ENCODE data around the gene SLC5A7.

The SLC5A7 gene

DNA sequence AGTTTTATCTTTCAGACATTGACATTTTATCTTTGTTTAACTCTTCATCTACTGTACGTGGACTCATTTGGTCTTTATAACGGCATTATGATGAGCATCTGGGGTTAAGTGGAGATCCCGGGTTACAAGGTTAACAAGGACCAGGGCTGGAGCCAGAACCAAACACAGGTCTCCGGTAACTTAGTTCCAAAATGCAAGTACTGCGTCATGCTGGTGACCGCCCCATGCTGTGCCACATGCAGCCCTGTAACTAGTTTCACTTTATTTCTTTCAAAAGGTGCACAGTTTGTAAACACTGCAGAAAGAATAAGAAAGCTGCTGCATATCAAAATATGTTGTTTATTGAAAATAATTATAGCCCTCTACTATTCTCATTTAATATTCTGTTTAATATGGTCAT is 3.1 kb downstream of the SLC5A7 start:
- TF ChIP-seq, protein P1, sequence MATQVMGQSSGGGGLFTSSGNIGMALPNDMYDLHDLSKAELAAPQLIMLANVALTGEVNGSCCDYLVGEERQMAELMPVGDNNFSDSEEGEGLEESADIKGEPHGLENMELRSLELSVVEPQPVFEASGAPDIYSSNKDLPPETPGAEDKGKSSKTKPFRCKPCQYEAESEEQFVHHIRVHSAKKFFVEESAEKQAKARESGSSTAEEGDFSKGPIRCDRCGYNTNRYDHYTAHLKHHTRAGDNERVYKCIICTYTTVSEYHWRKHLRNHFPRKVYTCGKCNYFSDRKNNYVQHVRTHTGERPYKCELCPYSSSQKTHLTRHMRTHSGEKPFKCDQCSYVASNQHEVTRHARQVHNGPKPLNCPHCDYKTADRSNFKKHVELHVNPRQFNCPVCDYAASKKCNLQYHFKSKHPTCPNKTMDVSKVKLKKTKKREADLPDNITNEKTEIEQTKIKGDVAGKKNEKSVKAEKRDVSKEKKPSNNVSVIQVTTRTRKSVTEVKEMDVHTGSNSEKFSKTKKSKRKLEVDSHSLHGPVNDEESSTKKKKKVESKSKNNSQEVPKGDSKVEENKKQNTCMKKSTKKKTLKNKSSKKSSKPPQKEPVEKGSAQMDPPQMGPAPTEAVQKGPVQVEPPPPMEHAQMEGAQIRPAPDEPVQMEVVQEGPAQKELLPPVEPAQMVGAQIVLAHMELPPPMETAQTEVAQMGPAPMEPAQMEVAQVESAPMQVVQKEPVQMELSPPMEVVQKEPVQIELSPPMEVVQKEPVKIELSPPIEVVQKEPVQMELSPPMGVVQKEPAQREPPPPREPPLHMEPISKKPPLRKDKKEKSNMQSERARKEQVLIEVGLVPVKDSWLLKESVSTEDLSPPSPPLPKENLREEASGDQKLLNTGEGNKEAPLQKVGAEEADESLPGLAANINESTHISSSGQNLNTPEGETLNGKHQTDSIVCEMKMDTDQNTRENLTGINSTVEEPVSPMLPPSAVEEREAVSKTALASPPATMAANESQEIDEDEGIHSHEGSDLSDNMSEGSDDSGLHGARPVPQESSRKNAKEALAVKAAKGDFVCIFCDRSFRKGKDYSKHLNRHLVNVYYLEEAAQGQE (IDR thresholded peaks at IDR 0.05; ENCODE audit: insufficient read depth in 1 of 2, low read depth in 2 of 2, low read length in 2 of 2), result no peak
- TF ChIP-seq TAF1 (IDR thresholded peaks at IDR 0.05; ENCODE audit: borderline replicate concordance, insufficient read depth, low read length) (no peak), SIN3A (IDR thresholded peaks at IDR 0.05; ENCODE audit: borderline replicate concordance, insufficient read depth, low read length) (no peak), POLR2AphosphoS5 (IDR thresholded peaks at IDR 0.05; ENCODE audit: low read depth, low read length) (no peak), FOXP2 (optimal IDR thresholded peaks at IDR 0.05; ENCODE audit: borderline replicate concordance, extremely low read depth, extremely low read length, insufficient read depth) (no peak)

DNA sequence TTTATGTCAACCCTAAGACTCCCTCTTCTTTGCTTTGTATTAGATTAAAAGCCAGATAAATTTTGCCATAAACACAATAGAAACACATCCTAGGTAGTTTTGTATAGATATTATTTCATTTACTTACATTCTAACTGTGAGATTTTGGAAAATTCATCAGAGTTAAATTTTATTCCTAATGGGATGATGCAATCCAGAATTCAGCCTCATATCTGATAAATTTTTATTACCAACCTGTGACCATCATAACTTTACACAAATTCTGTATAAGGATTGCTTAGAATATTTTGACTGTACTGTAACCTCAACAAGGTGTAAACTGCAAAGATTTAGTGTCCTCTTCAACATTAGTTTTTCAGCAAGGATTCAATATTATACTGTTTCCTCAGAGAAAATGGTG is 4.4 kb downstream of the SLC5A7 start:
- TF ChIP-seq SIN3A (IDR thresholded peaks at IDR 0.05; ENCODE audit: borderline replicate concordance, insufficient read depth, low read length) (no peak), FOXP2 (optimal IDR thresholded peaks at IDR 0.05; ENCODE audit: borderline replicate concordance, extremely low read depth, extremely low read length, insufficient read depth) (no peak), TAF1 (IDR thresholded peaks at IDR 0.05; ENCODE audit: borderline replicate concordance, insufficient read depth, low read length) (no peak), POLR2AphosphoS5 (IDR thresholded peaks at IDR 0.05; ENCODE audit: low read depth, low read length) (no peak)
- TF ChIP-seq, protein P1 (IDR thresholded peaks at IDR 0.05; ENCODE audit: insufficient read depth in 1 of 2, low read depth in 2 of 2, low read length in 2 of 2), result no peak

DNA sequence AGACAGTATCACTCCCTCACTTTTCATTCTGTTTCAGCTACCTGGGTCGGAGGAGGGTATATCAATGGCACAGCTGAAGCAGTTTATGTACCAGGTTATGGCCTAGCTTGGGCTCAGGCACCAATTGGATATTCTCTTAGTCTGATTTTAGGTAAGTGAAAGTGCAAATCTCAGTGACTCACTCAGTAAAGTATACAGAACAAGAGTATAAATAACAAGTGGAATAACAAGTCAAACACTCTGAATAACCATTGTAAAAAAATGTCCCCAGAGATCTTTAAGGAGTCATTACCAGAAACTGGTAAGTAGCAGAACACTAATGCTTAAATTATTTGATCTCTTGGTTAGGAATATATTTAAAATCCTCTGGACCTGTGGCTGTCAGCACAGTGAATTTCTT is 5.7 kb downstream of the SLC5A7 start:
- TF ChIP-seq, protein P1 (IDR thresholded peaks at IDR 0.05; ENCODE audit: insufficient read depth in 1 of 2, low read depth in 2 of 2, low read length in 2 of 2), result no peak

DNA sequence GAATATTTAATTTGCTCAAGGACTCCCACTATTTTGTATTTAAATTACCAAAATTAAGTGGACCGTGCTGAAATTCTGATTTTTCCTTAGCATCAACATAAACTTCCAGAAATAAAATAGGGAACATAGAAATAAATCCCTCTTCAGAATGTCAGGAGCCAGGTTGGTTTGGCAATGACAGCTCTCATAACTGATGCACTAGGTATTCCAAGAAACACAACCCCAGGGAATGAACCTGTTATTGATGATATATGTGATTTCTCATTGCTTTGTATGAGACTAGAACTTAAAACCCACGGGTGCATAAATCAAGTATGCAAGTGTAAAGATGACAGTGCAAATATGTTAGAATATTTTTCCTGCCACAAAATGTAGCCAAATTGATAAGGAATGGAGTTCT is 12.8 kb downstream of the SLC5A7 start:
- TF ChIP-seq SIN3A (IDR thresholded peaks at IDR 0.05; ENCODE audit: borderline replicate concordance, insufficient read depth, low read length), result no peak
- no peak for TF ChIP-seq TAF1 (IDR thresholded peaks at IDR 0.05; ENCODE audit: borderline replicate concordance, insufficient read depth, low read length)
- TF ChIP-seq, protein P1 (IDR thresholded peaks at IDR 0.05; ENCODE audit: insufficient read depth in 1 of 2, low read depth in 2 of 2, low read length in 2 of 2), result no peak
- TF ChIP-seq POLR2AphosphoS5 (IDR thresholded peaks at IDR 0.05; ENCODE audit: low read depth, low read length), result no peak
- no peak for TF ChIP-seq FOXP2 (optimal IDR thresholded peaks at IDR 0.05; ENCODE audit: borderline replicate concordance, extremely low read depth, extremely low read length, insufficient read depth)

DNA sequence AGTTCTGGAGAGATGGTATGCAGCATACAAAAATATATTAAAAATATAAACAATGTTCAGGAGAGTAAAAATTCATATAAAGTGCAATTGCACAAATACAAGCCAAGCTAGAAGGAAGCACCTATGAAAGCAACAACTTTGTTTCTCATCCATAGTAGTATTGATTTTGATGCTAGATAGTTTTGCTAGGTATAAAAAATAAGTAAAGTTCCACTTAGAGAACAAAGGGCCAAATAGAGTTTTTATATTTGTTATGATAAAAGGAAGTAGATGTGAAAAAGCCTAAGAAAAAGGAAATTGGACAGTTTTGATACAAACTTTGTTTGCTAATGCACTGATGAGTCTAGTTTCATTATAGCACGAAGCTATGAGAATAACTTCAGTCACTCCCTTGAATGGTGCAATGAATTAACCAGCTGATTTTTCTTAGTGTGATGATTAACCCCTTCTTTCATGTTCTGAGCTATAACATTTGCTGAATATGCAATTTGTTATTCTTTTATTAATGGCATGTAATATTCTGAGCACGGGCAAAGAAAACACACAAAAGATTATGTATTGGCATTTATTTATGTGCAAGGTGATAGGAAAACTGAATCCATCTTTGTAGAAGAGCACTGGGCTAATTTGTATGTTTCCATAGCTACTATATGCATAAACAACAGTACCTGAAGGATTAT is 24.7 kb downstream of the SLC5A7 start:
- TF ChIP-seq, protein P1 (IDR thresholded peaks at IDR 0.05; ENCODE audit: insufficient read depth in 1 of 2, low read depth in 2 of 2, low read length in 2 of 2), result no peak
- TF ChIP-seq SIN3A (IDR thresholded peaks at IDR 0.05; ENCODE audit: borderline replicate concordance, insufficient read depth, low read length) (no peak), TAF1 (IDR thresholded peaks at IDR 0.05; ENCODE audit: borderline replicate concordance, insufficient read depth, low read length) (no peak), FOXP2 (optimal IDR thresholded peaks at IDR 0.05; ENCODE audit: borderline replicate concordance, extremely low read depth, extremely low read length, insufficient read depth) (no peak), POLR2AphosphoS5 (IDR thresholded peaks at IDR 0.05; ENCODE audit: low read depth, low read length) (no peak)
